ENCODE measurements around the gene PDCD4. TPM values are rescaled to one million over a fixed set of nuclear protein-coding genes. Genes with fewer than 3 reads are reported as not detected.
"Not testable (repeated sequence)": the region's sequence is repeated elsewhere in the genome, so short reads cannot be mapped to it uniquely, and the experiment has no call there.

The PDCD4 gene
- total RNA-seq, 1 donor from 2014 or later: 142 TPM

DNA sequence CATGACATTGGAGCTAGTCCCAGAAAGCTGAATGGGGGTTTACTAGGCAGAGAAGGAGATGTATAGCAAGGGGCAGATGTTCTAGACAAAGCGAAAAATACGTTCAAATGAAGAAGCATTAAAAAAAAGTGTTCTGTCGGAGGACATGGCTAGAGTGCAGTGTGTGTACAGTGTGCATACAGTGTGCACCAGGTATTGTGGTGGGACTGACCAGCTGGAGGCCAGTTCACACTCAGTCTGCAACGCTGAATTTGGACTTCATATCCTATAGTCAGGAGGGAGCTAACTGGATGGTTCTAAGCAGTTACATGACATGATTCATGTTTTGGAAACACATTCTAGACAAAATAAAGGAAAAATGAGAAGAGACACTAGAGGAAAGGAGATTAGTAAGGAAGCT, 38.4 kb downstream of the PDCD4 start:
- no peak overlapping the region for H3K27ac Mint-ChIP-seq
- no peaks in the 10 kb centered on the region for H3K27me3 Mint-ChIP-seq (ENCODE audit: low read depth)
- TF ChIP-seq, protein P1, sequence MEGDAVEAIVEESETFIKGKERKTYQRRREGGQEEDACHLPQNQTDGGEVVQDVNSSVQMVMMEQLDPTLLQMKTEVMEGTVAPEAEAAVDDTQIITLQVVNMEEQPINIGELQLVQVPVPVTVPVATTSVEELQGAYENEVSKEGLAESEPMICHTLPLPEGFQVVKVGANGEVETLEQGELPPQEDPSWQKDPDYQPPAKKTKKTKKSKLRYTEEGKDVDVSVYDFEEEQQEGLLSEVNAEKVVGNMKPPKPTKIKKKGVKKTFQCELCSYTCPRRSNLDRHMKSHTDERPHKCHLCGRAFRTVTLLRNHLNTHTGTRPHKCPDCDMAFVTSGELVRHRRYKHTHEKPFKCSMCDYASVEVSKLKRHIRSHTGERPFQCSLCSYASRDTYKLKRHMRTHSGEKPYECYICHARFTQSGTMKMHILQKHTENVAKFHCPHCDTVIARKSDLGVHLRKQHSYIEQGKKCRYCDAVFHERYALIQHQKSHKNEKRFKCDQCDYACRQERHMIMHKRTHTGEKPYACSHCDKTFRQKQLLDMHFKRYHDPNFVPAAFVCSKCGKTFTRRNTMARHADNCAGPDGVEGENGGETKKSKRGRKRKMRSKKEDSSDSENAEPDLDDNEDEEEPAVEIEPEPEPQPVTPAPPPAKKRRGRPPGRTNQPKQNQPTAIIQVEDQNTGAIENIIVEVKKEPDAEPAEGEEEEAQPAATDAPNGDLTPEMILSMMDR (IDR thresholded peaks at IDR 0.05; ENCODE audit: unreplicated experiment): no peak
- H3K36me3 Mint-ChIP-seq: peaks cover 3% of the 10 kb centered on the region
- no peak for DNase-seq (ENCODE audit: low spot score in 2 of 2, unreplicated experiment in 2 of 2)
- peaks cover 9% of the 10 kb centered on the region for H3K4me1 Mint-ChIP-seq
- H3K4me3 Mint-ChIP-seq: no peak overlapping the region
- no peaks in the 10 kb centered on the region for H3K9me3 Mint-ChIP-seq

- Mint-ChIP-seq H3K4me1 (peaks cover 21% of the 10 kb centered on the region), H3K27ac (no peak overlapping the region), H3K36me3 (peaks cover 1% of the 10 kb centered on the region), H3K27me3 (ENCODE audit: low read depth) (no peaks in the 10 kb centered on the region), H3K4me3 (no peak overlapping the region), H3K9me3 (no peaks in the 10 kb centered on the region)
- TF ChIP-seq, protein P1 (IDR thresholded peaks at IDR 0.05; ENCODE audit: unreplicated experiment): no peak
- no peak for DNase-seq (ENCODE audit: low spot score in 2 of 2, unreplicated experiment in 2 of 2)
Measured at GRCh38 chr10:110912374-110912773, 40.6 kb downstream of the PDCD4 start.

DNA sequence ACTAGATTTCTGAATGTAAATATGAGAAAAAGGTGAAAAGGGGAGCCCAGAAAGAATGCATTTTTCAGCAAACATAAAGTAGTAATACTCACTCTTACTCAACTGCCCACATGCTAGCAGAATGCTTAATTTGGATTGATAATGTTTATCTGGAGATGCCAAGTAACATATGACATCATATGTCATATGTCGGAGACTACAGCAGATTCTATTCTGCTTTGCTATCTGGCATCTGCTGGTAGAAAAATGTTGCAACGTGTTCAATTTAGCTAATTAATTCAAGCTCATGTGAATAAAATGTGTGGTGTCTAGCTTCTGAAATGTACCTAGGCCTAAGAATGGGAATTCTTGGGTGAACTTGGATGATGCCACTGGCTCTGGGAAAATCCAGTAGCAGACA, 42.7 kb downstream of the PDCD4 start:
- H3K27me3 Mint-ChIP-seq (ENCODE audit: low read depth): no peaks in the 10 kb centered on the region
- TF ChIP-seq, protein P1 (IDR thresholded peaks at IDR 0.05; ENCODE audit: unreplicated experiment): no peak
- peaks cover 23% of the 10 kb centered on the region for H3K4me1 Mint-ChIP-seq
- no peak for DNase-seq (ENCODE audit: low spot score in 2 of 2, unreplicated experiment in 2 of 2)
- H3K27ac Mint-ChIP-seq: no peak overlapping the region
- H3K9me3 Mint-ChIP-seq: no peaks in the 10 kb centered on the region
- H3K4me3 Mint-ChIP-seq: no peak overlapping the region
- peaks cover 1% of the 10 kb centered on the region for H3K36me3 Mint-ChIP-seq

- Mint-ChIP-seq H3K4me3 (no peak overlapping the region), H3K36me3 (peaks cover 1% of the 10 kb centered on the region), H3K9me3 (no peaks in the 10 kb centered on the region), H3K27ac (no peak overlapping the region), H3K27me3 (ENCODE audit: low read depth) (no peaks in the 10 kb centered on the region), H3K4me1 (peaks cover 23% of the 10 kb centered on the region)
- TF ChIP-seq, protein P1 (IDR thresholded peaks at IDR 0.05; ENCODE audit: unreplicated experiment): no peak
- DNase-seq (ENCODE audit: low spot score in 2 of 2, unreplicated experiment in 2 of 2): no peak
Measured at GRCh38 chr10:110915035-110915434, 43.3 kb downstream of the PDCD4 start.

DNA sequence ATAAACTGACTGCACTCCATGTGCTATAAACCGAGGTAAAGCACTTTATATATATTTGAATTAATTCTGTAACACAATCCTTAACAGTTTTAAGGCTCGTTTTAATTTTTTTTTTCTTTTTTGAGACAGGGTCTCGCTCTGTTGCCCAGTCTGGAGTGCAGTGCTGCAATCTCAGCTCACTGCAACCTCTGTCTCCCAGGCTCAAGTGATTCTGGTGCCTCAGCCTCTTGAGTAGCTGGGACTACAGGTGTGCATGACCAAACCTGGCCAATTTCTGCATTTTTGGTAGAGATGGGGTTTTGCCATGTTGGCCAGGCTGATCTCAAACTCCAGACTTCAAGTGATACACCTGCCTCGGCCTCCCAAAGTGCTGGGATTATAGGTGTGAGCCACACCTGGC, 43.9 kb downstream of the PDCD4 start:
- not testable (repeated sequence) for H3K9me3 Mint-ChIP-seq; H3K27me3 Mint-ChIP-seq (ENCODE audit: low read depth); H3K27ac Mint-ChIP-seq; H3K4me3 Mint-ChIP-seq; H3K36me3 Mint-ChIP-seq; DNase-seq (ENCODE audit: low spot score in 2 of 2, unreplicated experiment in 2 of 2)
- peaks cover 23% of the 10 kb centered on the region for H3K4me1 Mint-ChIP-seq

DNA sequence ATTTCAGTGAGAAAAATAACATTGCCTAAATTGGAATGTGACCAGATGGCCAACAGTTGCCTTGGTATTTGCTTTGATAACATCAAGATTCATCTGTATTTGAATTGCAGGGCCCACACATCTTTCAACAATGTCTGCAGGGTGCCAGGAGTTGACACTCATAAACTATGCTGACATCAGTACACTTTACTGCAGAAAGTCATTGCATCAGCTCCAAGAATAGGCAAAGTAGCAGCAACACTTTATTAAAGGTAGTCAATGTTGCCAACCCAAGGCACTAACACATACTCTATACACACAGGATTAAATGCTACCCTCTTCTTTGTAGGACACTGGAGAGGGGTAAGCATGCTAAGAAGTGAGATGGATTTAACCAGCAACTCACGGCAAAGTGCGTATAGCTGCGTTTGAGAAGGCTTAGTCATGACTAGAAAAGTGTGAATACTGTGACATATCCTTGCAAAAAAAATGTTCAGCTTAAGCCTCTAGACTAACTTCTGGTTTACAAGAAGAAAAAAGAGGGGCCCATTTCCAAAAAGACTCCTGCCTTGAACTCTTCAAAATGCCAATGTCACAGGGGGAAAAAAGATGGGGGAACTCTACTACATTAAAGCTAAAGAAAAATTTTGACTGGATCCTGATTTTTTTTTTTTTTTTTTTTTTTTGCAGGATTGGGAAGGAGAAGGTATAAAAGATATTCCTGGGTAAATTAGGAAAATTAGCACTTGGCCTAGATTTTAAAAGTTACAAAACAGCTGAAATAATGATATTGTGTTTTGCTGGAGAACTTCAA, 45.0 kb downstream of the PDCD4 start:
- H3K27me3 Mint-ChIP-seq (ENCODE audit: low read depth): no peaks in the 10 kb centered on the region
- H3K36me3 Mint-ChIP-seq: no peaks in the 10 kb centered on the region
- DNase-seq (ENCODE audit: low spot score in 2 of 2, unreplicated experiment in 2 of 2): no peak
- H3K4me1 Mint-ChIP-seq: peaks cover 29% of the 10 kb centered on the region
- TF ChIP-seq, protein P1 (IDR thresholded peaks at IDR 0.05; ENCODE audit: unreplicated experiment): no peak
- no peaks in the 10 kb centered on the region for H3K9me3 Mint-ChIP-seq
- no peak overlapping the region for H3K4me3 Mint-ChIP-seq
- H3K27ac Mint-ChIP-seq: peak overlapping the region; percentile 50

Data from mesothelial cell of epicardium (in vitro differentiated cells).